Measurements from ENCODE around the gene MID1. TPM values are rescaled to one million over a fixed set of nuclear protein-coding genes. Genes with fewer than 3 reads are reported as not detected.

The MID1 gene
- total RNA-seq, 2 donors from 2014 or later, result 8.0 to 9.6 TPM

DNA sequence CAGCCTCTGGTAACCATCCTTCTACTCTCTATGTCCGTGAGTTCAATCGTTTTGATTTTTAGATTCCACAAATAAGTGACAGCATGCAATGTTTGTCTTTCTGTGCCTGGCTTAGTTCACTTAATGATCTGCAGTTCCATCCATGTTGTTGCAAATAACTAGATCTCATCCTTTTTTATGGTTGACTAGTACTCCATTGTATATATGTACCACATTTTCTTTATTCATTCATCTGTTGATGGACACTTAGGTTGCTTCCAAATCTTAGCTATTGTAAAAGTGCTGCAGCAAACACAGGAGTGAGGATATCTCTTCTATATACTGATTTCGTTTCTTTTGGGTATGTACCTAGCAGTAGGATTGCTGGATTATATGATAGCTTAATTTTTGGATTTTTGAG, 140.9 kb downstream of the MID1 start:
- Histone ChIP-seq H3K4me1 (peaks cover 0 to 8% of the 10 kb centered on the region in 2 donors), H3K36me3 (no peaks in the 10 kb centered on the region), H3K27ac (no peak overlapping the region), H3K27me3 (no peaks in the 10 kb centered on the region), H3K4me3 (no peak overlapping the region), H3K9me3 (no peaks in the 10 kb centered on the region)
- no peak for DNase-seq (ENCODE audit: low spot score)
- TF ChIP-seq, protein P1, sequence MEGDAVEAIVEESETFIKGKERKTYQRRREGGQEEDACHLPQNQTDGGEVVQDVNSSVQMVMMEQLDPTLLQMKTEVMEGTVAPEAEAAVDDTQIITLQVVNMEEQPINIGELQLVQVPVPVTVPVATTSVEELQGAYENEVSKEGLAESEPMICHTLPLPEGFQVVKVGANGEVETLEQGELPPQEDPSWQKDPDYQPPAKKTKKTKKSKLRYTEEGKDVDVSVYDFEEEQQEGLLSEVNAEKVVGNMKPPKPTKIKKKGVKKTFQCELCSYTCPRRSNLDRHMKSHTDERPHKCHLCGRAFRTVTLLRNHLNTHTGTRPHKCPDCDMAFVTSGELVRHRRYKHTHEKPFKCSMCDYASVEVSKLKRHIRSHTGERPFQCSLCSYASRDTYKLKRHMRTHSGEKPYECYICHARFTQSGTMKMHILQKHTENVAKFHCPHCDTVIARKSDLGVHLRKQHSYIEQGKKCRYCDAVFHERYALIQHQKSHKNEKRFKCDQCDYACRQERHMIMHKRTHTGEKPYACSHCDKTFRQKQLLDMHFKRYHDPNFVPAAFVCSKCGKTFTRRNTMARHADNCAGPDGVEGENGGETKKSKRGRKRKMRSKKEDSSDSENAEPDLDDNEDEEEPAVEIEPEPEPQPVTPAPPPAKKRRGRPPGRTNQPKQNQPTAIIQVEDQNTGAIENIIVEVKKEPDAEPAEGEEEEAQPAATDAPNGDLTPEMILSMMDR (IDR thresholded peaks at IDR 0.05), result no peak

DNA sequence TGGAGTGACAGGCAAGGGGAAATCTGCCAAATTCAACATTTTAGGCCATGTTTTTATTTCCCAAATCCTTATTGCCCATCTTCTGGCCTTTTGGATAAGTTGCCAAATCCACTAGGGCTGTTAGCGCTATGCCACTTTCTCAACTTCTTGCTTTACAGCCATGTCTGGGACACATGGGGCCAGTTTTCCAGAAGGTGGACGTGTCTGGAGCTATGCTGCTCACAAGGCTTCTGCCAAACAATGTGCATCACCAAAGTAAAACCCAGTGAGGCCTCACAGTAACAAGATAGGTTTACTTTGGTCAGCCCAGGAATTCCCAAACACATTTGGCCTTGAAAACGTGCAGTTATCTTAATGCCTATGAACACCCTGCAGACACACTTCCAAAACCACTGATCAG, 142.9 kb downstream of the MID1 start:
- DNase-seq (ENCODE audit: low spot score), result no peak
- H3K27me3 ChIP-seq, result no peaks in the 10 kb centered on the region
- no peaks in the 10 kb centered on the region for H3K4me1 ChIP-seq
- peaks cover 5% of the 10 kb centered on the region for H3K36me3 ChIP-seq
- TF ChIP-seq, protein P1 (IDR thresholded peaks at IDR 0.05), result no peak
- peak overlapping the region in 1 of 2 donors; percentile 20 for H3K27ac ChIP-seq
- no peaks in the 10 kb centered on the region for H3K9me3 ChIP-seq
- H3K4me3 ChIP-seq, result no peak overlapping the region

DNA sequence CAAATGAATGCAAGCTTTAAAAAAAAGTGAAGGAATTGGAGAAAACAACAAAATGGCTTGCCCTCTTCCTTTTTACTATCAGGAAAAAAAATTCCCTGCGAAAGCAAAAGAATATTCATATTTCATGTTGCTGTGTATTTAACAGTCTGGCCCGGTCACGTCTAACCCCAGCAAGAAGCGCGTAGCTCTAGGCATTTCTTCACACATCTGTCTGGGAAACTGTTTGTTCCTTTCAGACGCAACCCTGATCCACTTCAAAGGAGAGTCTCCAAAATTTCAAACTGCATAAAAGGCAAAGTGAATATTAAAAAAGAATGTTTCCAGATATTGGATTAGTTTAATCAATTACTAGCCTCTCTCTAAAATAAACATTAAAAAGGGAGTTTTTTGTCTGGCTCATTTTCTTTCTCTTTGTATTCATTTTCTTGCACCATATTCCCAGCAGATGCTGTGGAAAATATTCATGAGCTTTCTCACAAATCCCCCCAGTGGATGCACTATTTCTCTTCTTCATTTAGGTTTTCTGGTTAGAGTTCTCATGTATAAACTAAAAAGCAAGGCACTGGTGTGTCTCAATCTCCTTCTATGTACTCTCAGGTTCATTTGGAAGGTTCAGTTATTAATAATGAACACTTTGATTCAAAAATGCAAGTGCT, 145.3 kb downstream of the MID1 start:
- Histone ChIP-seq H3K4me1 (no peaks in the 10 kb centered on the region), H3K27me3 (no peaks in the 10 kb centered on the region), H3K27ac (peak overlapping the region in 1 of 2 donors; percentile 2), H3K4me3 (no peak overlapping the region), H3K9me3 (no peaks in the 10 kb centered on the region), H3K36me3 (peaks cover 5% of the 10 kb centered on the region)
- TF ChIP-seq, protein P1 (IDR thresholded peaks at IDR 0.05), result no peak
- DNase-seq (ENCODE audit: low spot score), result no peak

DNA sequence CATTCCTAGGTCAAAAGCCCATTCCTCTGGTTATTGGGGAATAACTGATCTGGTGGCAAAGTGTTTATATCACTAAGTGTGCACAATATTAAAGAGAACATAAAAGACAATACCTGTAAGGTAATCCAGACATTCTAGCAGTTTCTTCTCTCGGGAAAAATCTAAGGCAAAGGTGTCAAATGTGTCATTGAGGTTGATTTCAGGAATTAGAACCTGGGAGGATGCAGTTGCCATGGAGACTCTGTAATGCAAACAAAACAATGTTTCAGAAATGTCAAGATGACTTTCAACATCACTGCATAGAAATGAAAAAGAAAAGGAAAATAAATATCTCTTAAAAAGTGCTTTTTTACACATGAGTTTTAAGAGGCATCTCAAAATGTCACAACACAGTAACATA, 145.9 kb downstream of the MID1 start:
- H3K27me3 ChIP-seq, result no peaks in the 10 kb centered on the region
- H3K27ac ChIP-seq, result no peak overlapping the region
- DNase-seq (ENCODE audit: low spot score), result no peak
- TF ChIP-seq, protein P1 (IDR thresholded peaks at IDR 0.05), result no peak
- H3K4me1 ChIP-seq, result no peaks in the 10 kb centered on the region
- no peaks in the 10 kb centered on the region for H3K9me3 ChIP-seq
- H3K4me3 ChIP-seq, result no peak overlapping the region
- H3K36me3 ChIP-seq, result peaks cover 5% of the 10 kb centered on the region

DNA sequence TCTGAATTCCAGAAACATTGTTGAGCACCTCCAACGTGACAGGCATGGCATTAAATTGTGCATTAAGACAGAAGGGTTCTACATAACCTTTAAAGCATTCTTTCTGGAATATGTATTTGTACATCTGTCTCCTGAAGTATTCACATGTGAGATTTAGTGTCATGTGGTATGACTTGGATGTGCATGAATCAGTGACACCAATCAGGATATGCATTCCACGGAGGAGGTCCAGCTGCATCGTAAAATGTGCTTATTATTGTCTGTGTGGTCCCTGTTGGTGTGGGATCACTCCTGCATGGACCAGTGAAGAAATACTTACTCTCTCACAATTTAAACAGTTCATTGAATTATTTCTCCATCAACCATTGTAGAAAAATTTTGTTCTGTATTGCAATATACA, 149.0 kb downstream of the MID1 start:
- Histone ChIP-seq H3K4me1 (no peaks in the 10 kb centered on the region), H3K36me3 (peaks cover 5% of the 10 kb centered on the region), H3K9me3 (no peaks in the 10 kb centered on the region), H3K4me3 (no peak overlapping the region), H3K27me3 (no peaks in the 10 kb centered on the region), H3K27ac (no peak overlapping the region)
- TF ChIP-seq, protein P1 (IDR thresholded peaks at IDR 0.05), result no peak
- no peak for DNase-seq (ENCODE audit: low spot score)

DNA sequence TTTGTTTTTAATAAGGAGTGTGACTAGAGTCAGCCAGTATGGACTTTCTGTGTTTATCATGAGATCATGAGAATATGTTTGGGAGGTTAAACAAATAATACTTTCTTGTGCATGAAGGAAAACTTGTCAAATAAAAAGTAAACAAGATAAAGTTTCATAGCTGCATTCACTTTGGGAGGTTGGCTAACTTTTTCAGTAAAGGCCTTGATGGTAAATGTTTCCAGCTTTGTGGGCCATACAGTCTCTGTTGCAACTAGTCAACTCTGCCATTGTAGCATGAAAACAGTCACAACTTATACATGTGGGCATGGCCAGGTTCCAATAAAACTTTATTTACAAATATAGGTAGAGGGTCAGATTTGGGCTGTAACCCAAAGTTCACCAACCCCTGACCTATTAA, 150.4 kb downstream of the MID1 start:
- no peak for DNase-seq (ENCODE audit: low spot score)
- Histone ChIP-seq H3K36me3 (peaks cover 5% of the 10 kb centered on the region), H3K27ac (no peak overlapping the region), H3K27me3 (no peaks in the 10 kb centered on the region), H3K4me1 (no peaks in the 10 kb centered on the region), H3K9me3 (no peaks in the 10 kb centered on the region), H3K4me3 (no peak overlapping the region)
- TF ChIP-seq, protein P1 (IDR thresholded peaks at IDR 0.05), result no peak
